SK-N-SH (cell line): ENCODE measurements around the gene IL1R1. TPM values are rescaled to one million over a fixed set of nuclear protein-coding genes. Genes with fewer than 3 reads are reported as not detected.

Experiments used
- CTCF ChIA-PET: fragments of 300-600, 350-600 bp; formaldehyde crosslinking; extraction: SDS; loops from one replicate; lab custom pipeline; 2021; lab: Yijun Ruan, JAX
- POLR2A ChIA-PET: fragments of 350-600 bp; sonication (Branson Sonifier 250); formaldehyde crosslinking; extraction: SDS; loops from one replicate; lab custom pipeline; 2020; ENCODE audit warnings: antibody characterized with exemption, inconsistent platforms; lab: Yijun Ruan, JAX
- DNase-seq: peaks from one replicate; pipeline ENCODE4 v3.0.0; 2012
- H2AFZ ChIP-seq: fragments of 200-600 bp; sonication (generic); 2 replicates; pipeline ENCODE4 v1.8.1; 2016; ENCODE audit warnings: antibody characterized with exemption, mild to moderate bottlenecking, low read depth
- H3F3A ChIP-seq: fragments of 200-600 bp; sonication (generic); replicated peaks from 2 replicates; pipeline ENCODE3; 2016; ENCODE audit warnings: antibody characterized with exemption, mild to moderate bottlenecking; ENCODE audit not compliant: insufficient read depth
- H3K27ac ChIP-seq, 2 experiments: fragments of 200-500 bp in 1 of 2; fragments of 200-600 bp in 1 of 2; sonication (Bioruptor generic) in 1 of 2; sonication (generic), shearing (Covaris generic) in 1 of 2; 2 replicates each; pipeline versions ENCODE4 v1.5.1 to v1.6.1; 2014 to 2016; ENCODE audit warnings: low read depth in 2 of 2, inconsistent platforms in 1 of 2, low read length in 1 of 2, mild to moderate bottlenecking in 1 of 2, mixed read lengths in 1 of 2
- H3K27me3 ChIP-seq: fragments of 200-600 bp; sonication (generic), shearing (Covaris generic); 2 replicates; pipeline ENCODE4 v1.6.1; 2016; ENCODE audit warnings: mixed run types; ENCODE audit not compliant: insufficient read depth
- H3K36me3 ChIP-seq, 2 experiments: fragments of 200-500 bp in 1 of 2; fragments of 200-600 bp in 1 of 2; sonication (Bioruptor generic) in 1 of 2; sonication (generic) in 1 of 2; replicated peaks in 1 of 2; 2 replicates each; pipeline versions ENCODE3 to v1.5.1; 2014 to 2016; ENCODE audit warnings: low read length in 1 of 2, mild to moderate bottlenecking in 1 of 2; ENCODE audit not compliant: insufficient read depth in 2 of 2, control insufficient read depth in 1 of 2
- H3K4me1 ChIP-seq, 2 experiments: fragments of 200-500 bp in 1 of 2; fragments of 200-600 bp in 1 of 2; sonication (Bioruptor generic) in 1 of 2; sonication (generic), shearing (Covaris generic) in 1 of 2; 2 replicates each; pipeline versions ENCODE4 v1.5.1 to v1.6.1; 2014 to 2016; ENCODE audit warnings: low read depth in 1 of 2, low read length in 1 of 2, mixed run types in 1 of 2; ENCODE audit not compliant: insufficient read depth in 2 of 2, control insufficient read depth in 1 of 2
- H3K4me2 ChIP-seq: fragments of 200-600 bp; sonication (generic), shearing (Covaris generic); 2 replicates; pipeline ENCODE4 v1.6.1; 2017; ENCODE audit warnings: mixed run types
- H3K4me3 ChIP-seq, 2 experiments: fragments of 200-500 bp in 1 of 2; fragments of 200-600 bp in 1 of 2; sonication (Bioruptor generic) in 1 of 2; sonication (generic), shearing (Covaris generic) in 1 of 2; 2 replicates each; pipeline versions ENCODE4 v1.5.1 to v1.8.1; 2014 to 2016; ENCODE audit warnings: low read depth in 2 of 2, inconsistent platforms in 1 of 2, low read length in 1 of 2, mild to moderate bottlenecking in 1 of 2, mixed read lengths in 1 of 2, moderate library complexity in 1 of 2
- H3K79me2 ChIP-seq: fragments of 200-600 bp; sonication (generic); 2 replicates; pipeline ENCODE4 v1.8.1; 2017; ENCODE audit warnings: mild to moderate bottlenecking; ENCODE audit not compliant: insufficient read depth
- H3K9ac ChIP-seq: fragments of 200-600 bp; sonication (generic); 2 replicates; pipeline ENCODE4 v1.6.1; 2017; ENCODE audit warnings: mixed run types
- H3K9me2 ChIP-seq: fragments of 200-600 bp; sonication (generic); 2 replicates; pipeline ENCODE4 v1.6.1; 2017; ENCODE audit warnings: mixed run types
- H3K9me3 ChIP-seq: fragments of 200-600 bp; sonication (generic); 2 replicates; pipeline ENCODE4 v1.6.1; 2017; ENCODE audit warnings: mixed run types, mild to moderate bottlenecking, moderate library complexity
- H4K20me1 ChIP-seq: fragments of 200-600 bp; sonication (generic); 2 replicates; pipeline ENCODE4 v1.6.1; 2017; ENCODE audit warnings: mild to moderate bottlenecking, mixed run types; ENCODE audit not compliant: insufficient read depth
- CHD2 ChIP-seq: fragments of 150-350 bp; IDR thresholded peaks from 2 replicates; pipeline ENCODE4 v1.6.1; 2018; ENCODE audit warnings: low read length; ENCODE audit not compliant: partially characterized antibody
- EP300 ChIP-seq, 2 experiments: IDR thresholded peaks; 2 replicates each; pipeline versions ENCODE4 v1.4.0 to v1.6.1; 2012; ENCODE audit warnings: borderline replicate concordance in 1 of 2, low read depth in 1 of 2, low read length in 1 of 2
- EZH2phosphoT487 ChIP-seq: fragments of 200-600 bp; sonication (generic); IDR thresholded peaks from 2 replicates; pipeline ENCODE4 v1.6.1; 2017; ENCODE audit warnings: low read depth, mixed run types, mild to moderate bottlenecking, antibody characterized with exemption, moderate library complexity, borderline replicate concordance
- FOSL2 ChIP-seq: IDR thresholded peaks from 2 replicates; pipeline ENCODE4 v1.4.0; 2012; ENCODE audit warnings: low read depth, mild to moderate bottlenecking, moderate library complexity, borderline replicate concordance
- FOXJ3 ChIP-seq: sonication (generic); formaldehyde crosslinking; IDR thresholded peaks from 2 replicates; pipeline ENCODE4 v1.5.1; 2020; ENCODE audit warnings: mild to moderate bottlenecking, missing genetic modification reagents
- GABPA ChIP-seq: IDR thresholded peaks from 2 replicates; pipeline ENCODE4 v1.4.0; 2012; ENCODE audit warnings: low read depth, mild to moderate bottlenecking
- MXI1 ChIP-seq: IDR thresholded peaks from 2 replicates; pipeline ENCODE4 v1.6.1; 2012; ENCODE audit warnings: mild to moderate bottlenecking, low read depth, low read length, improper control_type of control experiment
- PBX3 ChIP-seq: IDR thresholded peaks from 2 replicates; pipeline ENCODE4; 2012
- POLR2AphosphoS5 ChIP-seq: IDR thresholded peaks from 2 replicates; pipeline ENCODE4 v1.6.1; 2012; ENCODE audit warnings: low read depth, low read length
- RAD21 ChIP-seq: IDR thresholded peaks from 2 replicates; pipeline ENCODE4 v1.6.1; 2012; ENCODE audit warnings: mild to moderate bottlenecking, low read length
- RCOR1 ChIP-seq: fragments of 150-350 bp; IDR thresholded peaks from 2 replicates; pipeline ENCODE4 v1.6.1; 2017; ENCODE audit warnings: antibody characterized with exemption, low read length
- RXRA ChIP-seq: IDR thresholded peaks from 2 replicates; pipeline ENCODE4 v1.4.0; 2012; ENCODE audit warnings: low read depth, mild to moderate bottlenecking, borderline replicate concordance
- SIN3A ChIP-seq: IDR thresholded peaks from 2 replicates; pipeline ENCODE4 v1.6.1; 2012; ENCODE audit warnings: low read depth, mild to moderate bottlenecking, low read length, moderate library complexity, borderline replicate concordance
- SMC3 ChIP-seq: IDR thresholded peaks from 2 replicates; pipeline ENCODE4 v1.6.1; 2012; ENCODE audit warnings: low read depth, low read length, improper control_type of control experiment
- TAF1 ChIP-seq: IDR thresholded peaks from 2 replicates; pipeline ENCODE4 v1.6.1; 2012; ENCODE audit warnings: low read depth, mild to moderate bottlenecking, low read length, moderate library complexity, borderline replicate concordance
- TCF12 ChIP-seq: IDR thresholded peaks from 2 replicates; pipeline ENCODE4 v1.4.0; 2012
- TEAD4 ChIP-seq: IDR thresholded peaks from 2 replicates; pipeline ENCODE4 v1.4.0; 2012; ENCODE audit warnings: mild to moderate bottlenecking, borderline replicate concordance; ENCODE audit not compliant: insufficient read depth
- USF1 ChIP-seq: IDR thresholded peaks from 2 replicates; pipeline ENCODE4 v1.4.0; 2012; ENCODE audit warnings: low read depth, borderline replicate concordance
- YY1 ChIP-seq: IDR thresholded peaks from 2 replicates; pipeline ENCODE4 v1.4.0; 2012; ENCODE audit warnings: low read depth, mild to moderate bottlenecking
- ZBTB33 ChIP-seq: IDR thresholded peaks from 2 replicates; pipeline ENCODE4 v1.4.0; 2012; ENCODE audit warnings: low read depth, borderline replicate concordance
- WGBS: methylation state at CpG from one replicate; pipeline ENCODE4 v1.1.6; 2017; ENCODE audit warnings: low lambda C conversion rate; 5-methylcytosine and 5-hydroxymethylcytosine counted together
- polyA plus RNA-seq, 3 experiments: library from polyadenylated mRNA; depleted of rRNA; stranded (reverse); fragments of >200 nt; gene quantifications; 2 replicates each; pipeline ENCODE4 v1.2.3, GENCODE V29; 2012

IL1R1 gene
- polyA plus RNA-seq, 1 of the 3 experiments (the other 2 are of a cell fraction) = 13.3 TPM

- Histone ChIP-seq H4K20me1 (no peaks in the 10 kb centered on the region), H3K4me1 (no peaks in the 10 kb centered on the region), H3K9ac (no peak overlapping the region), H3K4me2 (no peak overlapping the region), H3F3A (no peaks in the 10 kb centered on the region), H3K27ac (no peak overlapping the region), H3K9me2 (no peaks in the 10 kb centered on the region), H3K4me3 (no peak overlapping the region), H3K27me3 (no peaks in the 10 kb centered on the region), H3K79me2 (peaks cover 6% of the 10 kb centered on the region; the same call in 1 of the 2 replicates), H3K36me3 (peaks cover 0 to 5% of the 10 kb centered on the region in 2 experiments), H3K9me3 (no peaks in the 10 kb centered on the region), H2AFZ (no peak overlapping the region)
- POLR2A ChIA-PET = no interaction called here
- WGBS = 66% methylated on average over 8 of the region's 9 CpGs
- no peak for DNase-seq
- TF ChIP-seq SIN3A = no peak
- no peak for TF ChIP-seq RCOR1
- TF ChIP-seq ZBTB33 = no peak
- TF ChIP-seq CHD2 = no peak
- TF ChIP-seq YY1 = no peak
- TF ChIP-seq MXI1 = no peak
- no peak for TF ChIP-seq POLR2AphosphoS5
- TF ChIP-seq TCF12 = no peak
- TF ChIP-seq SMC3 = no peak
- no peak for TF ChIP-seq USF1
- no peak for TF ChIP-seq RXRA
- no peak for TF ChIP-seq TEAD4
- no peak for TF ChIP-seq FOXJ3
- no peak for TF ChIP-seq PBX3
- TF ChIP-seq TAF1 = no peak
- TF ChIP-seq EZH2phosphoT487 = no peak
- no peak for TF ChIP-seq EP300 (IDR thresholded peaks at IDR 0.05; ENCODE audit: borderline replicate concordance in 1 of 2, low read depth in 1 of 2, low read length in 1 of 2)
- no peak for TF ChIP-seq GABPA
- TF ChIP-seq RAD21 = no peak
- TF ChIP-seq FOSL2 = no peak
- CTCF ChIA-PET = interaction anchor here (1.0 to 1.4 kb wide), 2 partner anchors 8 to 129 kb away, joined by 3 to 4 read pairs; no protein-coding TSS in a partner anchor
Observed at GRCh38 chr2:102149644-102150455, 7.3 kb downstream of the IL1R1 start.
